ENCODE data around the gene ITFG1. TPM values are rescaled to one million over a fixed set of nuclear protein-coding genes. Genes with fewer than 3 reads are reported as not detected.
"Not testable (repeated sequence)": the region's sequence is repeated elsewhere in the genome, so short reads cannot be mapped to it uniquely, and the experiment has no call there.

ITFG1 gene
- total RNA-seq, 1 donor: 58.6 TPM

DNA sequence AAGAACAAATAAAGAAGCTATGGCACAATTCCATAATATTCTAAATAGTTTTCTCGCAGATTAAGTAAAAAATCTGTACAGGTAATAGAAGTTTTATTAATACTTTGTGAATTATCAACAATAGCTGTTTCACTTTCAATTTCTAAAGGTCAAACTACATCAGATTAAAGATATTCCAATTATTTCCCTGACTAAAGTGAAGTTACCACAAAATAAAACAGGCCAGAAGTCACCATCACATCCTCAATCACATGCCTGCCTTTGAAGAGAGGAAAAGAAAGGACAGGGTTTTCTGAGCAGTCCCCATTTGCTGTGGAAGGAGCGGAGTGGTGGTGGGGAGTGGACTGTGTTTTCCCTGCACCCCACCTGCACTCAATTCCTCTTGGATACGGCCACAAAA lies 11.1 kb downstream of the ITFG1 start:
- no peaks in the 10 kb centered on the region for H4K20me1 ChIP-seq (ENCODE audit: insufficient read depth, low read length)
- no peak overlapping the region for H3K4me3 ChIP-seq (ENCODE audit: insufficient read depth, low read length)
- H3K27me3 ChIP-seq (ENCODE audit: insufficient read depth, low read length): no peaks in the 10 kb centered on the region
- no peaks in the 10 kb centered on the region for H3K9me3 ChIP-seq (ENCODE audit: low read depth, low read length)
- no peak overlapping the region for H2AFZ ChIP-seq (ENCODE audit: low read length)
- peaks cover 45% of the 10 kb centered on the region for H3K36me3 ChIP-seq (ENCODE audit: insufficient read depth, low read length)
- TF ChIP-seq CTCF (IDR thresholded peaks at IDR 0.05; ENCODE audit: extremely low read depth, low read depth, low read length): no peak
- DNase-seq (ENCODE audit: insufficient read length, low spot score, missing footprints): no peak
- H3K79me2 ChIP-seq (ENCODE audit: insufficient read depth, low read length): peaks cover 2% of the 10 kb centered on the region
- no peaks in the 10 kb centered on the region for H3K4me1 ChIP-seq (ENCODE audit: insufficient read depth, low read length)
- no peak overlapping the region for H3K27ac ChIP-seq (ENCODE audit: low read depth, low read length)
- H3K4me2 ChIP-seq (ENCODE audit: insufficient read depth, low read length): no peak overlapping the region

GRCh38 chr16:47448830-47449575 lies 11.9 kb downstream of the ITFG1 start:
- Histone ChIP-seq H3K36me3 (ENCODE audit: insufficient read depth, low read length) (peaks cover 41% of the 10 kb centered on the region), H3K4me2 (ENCODE audit: insufficient read depth, low read length) (no peak overlapping the region), H3K4me3 (ENCODE audit: insufficient read depth, low read length) (no peak overlapping the region), H3K9me3 (ENCODE audit: low read depth, low read length) (no peaks in the 10 kb centered on the region), H3K27ac (ENCODE audit: low read depth, low read length) (no peak overlapping the region), H3K27me3 (ENCODE audit: insufficient read depth, low read length) (no peaks in the 10 kb centered on the region), H3K4me1 (ENCODE audit: insufficient read depth, low read length) (no peaks in the 10 kb centered on the region), H2AFZ (ENCODE audit: low read length) (no peak overlapping the region), H4K20me1 (ENCODE audit: insufficient read depth, low read length) (no peaks in the 10 kb centered on the region), H3K79me2 (ENCODE audit: insufficient read depth, low read length) (peaks cover 2% of the 10 kb centered on the region)
- TF ChIP-seq CTCF (IDR thresholded peaks at IDR 0.05; ENCODE audit: extremely low read depth, low read depth, low read length): no peak
- no peak for DNase-seq (ENCODE audit: insufficient read length, low spot score, missing footprints)

GRCh38 chr16:47446431-47446830 lies 14.4 kb downstream of the ITFG1 start:
- Histone ChIP-seq H2AFZ (ENCODE audit: low read length) (no peak overlapping the region), H3K27ac (ENCODE audit: low read depth, low read length) (no peak overlapping the region), H3K4me3 (ENCODE audit: insufficient read depth, low read length) (no peak overlapping the region), H3K4me2 (ENCODE audit: insufficient read depth, low read length) (no peak overlapping the region), H3K79me2 (ENCODE audit: insufficient read depth, low read length) (no peaks in the 10 kb centered on the region), H3K27me3 (ENCODE audit: insufficient read depth, low read length) (no peaks in the 10 kb centered on the region), H4K20me1 (ENCODE audit: insufficient read depth, low read length) (no peaks in the 10 kb centered on the region), H3K9me3 (ENCODE audit: low read depth, low read length) (no peaks in the 10 kb centered on the region), H3K36me3 (ENCODE audit: insufficient read depth, low read length) (peaks cover 17% of the 10 kb centered on the region), H3K4me1 (ENCODE audit: insufficient read depth, low read length) (no peaks in the 10 kb centered on the region)
- no peak for TF ChIP-seq CTCF (IDR thresholded peaks at IDR 0.05; ENCODE audit: extremely low read depth, low read depth, low read length)
- DNase-seq (ENCODE audit: insufficient read length, low spot score, missing footprints): no peak

DNA sequence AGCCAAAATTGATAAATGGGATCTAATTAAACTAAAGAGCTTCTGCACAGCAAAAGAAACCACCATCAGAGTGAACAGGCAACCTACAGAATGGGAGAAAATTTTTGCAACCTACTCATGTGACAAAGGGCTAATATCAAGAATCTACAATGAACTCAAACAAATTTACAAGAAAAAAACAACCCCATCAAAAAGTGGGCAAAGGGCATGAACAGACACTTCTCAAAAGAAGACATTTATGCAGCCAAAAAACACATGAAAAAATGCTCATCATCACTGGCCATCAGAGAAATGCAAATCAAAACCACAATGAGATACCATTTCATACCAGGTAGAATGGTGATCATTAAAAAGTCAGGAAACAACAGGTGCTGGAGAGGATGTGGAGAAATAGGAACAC lies 18.0 kb downstream of the ITFG1 start:
- H3K79me2 ChIP-seq (ENCODE audit: insufficient read depth, low read length); H2AFZ ChIP-seq (ENCODE audit: low read length); DNase-seq (ENCODE audit: insufficient read length, low spot score, missing footprints); H3K27ac ChIP-seq (ENCODE audit: low read depth, low read length); H3K4me2 ChIP-seq (ENCODE audit: insufficient read depth, low read length); H3K4me3 ChIP-seq (ENCODE audit: insufficient read depth, low read length); H4K20me1 ChIP-seq (ENCODE audit: insufficient read depth, low read length); H3K4me1 ChIP-seq (ENCODE audit: insufficient read depth, low read length); H3K9me3 ChIP-seq (ENCODE audit: low read depth, low read length); H3K27me3 ChIP-seq (ENCODE audit: insufficient read depth, low read length); H3K36me3 ChIP-seq (ENCODE audit: insufficient read depth, low read length): not testable (repeated sequence)

DNA sequence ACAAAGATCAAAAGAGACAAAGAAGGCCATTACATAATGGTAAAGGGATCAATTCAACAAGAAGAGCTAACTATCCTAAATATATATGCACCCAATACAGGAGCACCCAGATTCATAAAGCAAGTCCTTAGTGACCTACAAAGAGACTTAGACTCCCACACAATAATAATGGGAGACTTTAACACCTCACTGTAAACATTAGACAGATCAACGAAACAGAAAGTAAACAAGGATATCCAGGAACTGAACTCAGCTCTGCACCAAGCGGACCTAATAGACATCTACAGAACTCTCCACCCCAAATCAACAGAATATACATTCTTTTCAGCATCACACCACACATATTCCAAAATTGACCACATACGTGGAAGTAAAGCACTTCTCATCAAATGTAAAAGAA lies 20.8 kb downstream of the ITFG1 start:
- not testable (repeated sequence) for H2AFZ ChIP-seq (ENCODE audit: low read length); H3K36me3 ChIP-seq (ENCODE audit: insufficient read depth, low read length); H3K27me3 ChIP-seq (ENCODE audit: insufficient read depth, low read length); H3K4me3 ChIP-seq (ENCODE audit: insufficient read depth, low read length); H3K4me1 ChIP-seq (ENCODE audit: insufficient read depth, low read length); H3K79me2 ChIP-seq (ENCODE audit: insufficient read depth, low read length); H3K27ac ChIP-seq (ENCODE audit: low read depth, low read length); H3K9me3 ChIP-seq (ENCODE audit: low read depth, low read length); H3K4me2 ChIP-seq (ENCODE audit: insufficient read depth, low read length); H4K20me1 ChIP-seq (ENCODE audit: insufficient read depth, low read length); DNase-seq (ENCODE audit: insufficient read length, low spot score, missing footprints)

DNA sequence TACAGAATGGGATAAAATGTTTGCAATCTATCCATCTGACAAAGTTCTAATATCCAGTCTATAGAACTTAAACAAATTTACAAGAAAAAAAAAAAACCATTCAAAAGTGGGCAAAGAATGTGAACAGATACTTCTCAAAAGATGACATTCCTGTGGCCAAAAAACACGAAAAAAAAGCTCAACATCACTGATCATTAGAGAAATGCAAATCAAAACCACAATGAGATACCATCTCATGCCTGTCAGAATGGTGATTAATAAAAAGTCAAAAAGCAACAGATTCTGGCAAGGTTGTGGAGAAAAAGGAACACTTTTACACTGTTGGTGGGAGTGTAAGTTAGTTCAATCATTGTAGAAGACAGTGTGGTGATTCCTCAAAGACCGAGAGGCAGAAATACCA lies 26.6 kb downstream of the ITFG1 start:
- not testable (repeated sequence) for H2AFZ ChIP-seq (ENCODE audit: low read length); H3K27ac ChIP-seq (ENCODE audit: low read depth, low read length); H3K9me3 ChIP-seq (ENCODE audit: low read depth, low read length); H3K36me3 ChIP-seq (ENCODE audit: insufficient read depth, low read length); H3K79me2 ChIP-seq (ENCODE audit: insufficient read depth, low read length); H3K27me3 ChIP-seq (ENCODE audit: insufficient read depth, low read length); H3K4me1 ChIP-seq (ENCODE audit: insufficient read depth, low read length); H4K20me1 ChIP-seq (ENCODE audit: insufficient read depth, low read length); H3K4me2 ChIP-seq (ENCODE audit: insufficient read depth, low read length); DNase-seq (ENCODE audit: insufficient read length, low spot score, missing footprints); H3K4me3 ChIP-seq (ENCODE audit: insufficient read depth, low read length)

Measured in osteoblast (primary cell).